HG03175 (cell line): ENCODE measurements around the gene SS18.

ENCODE experiments used
- ATAC-seq: cut with Tn5 transposase; IDR thresholded peaks from one replicate; pipeline ENCODE4 v1.9.1; 2021; ENCODE audit warnings: mild to moderate bottlenecking, moderate library complexity; ENCODE audit not compliant: unreplicated experiment

Gene SS18

GRCh38 chr18:26004832-26005231 lies 85.6 kb downstream of the SS18 start:
- no peak for ATAC-seq

GRCh38 chr18:26003817-26004216 lies 86.6 kb downstream of the SS18 start:
- ATAC-seq: no peak

- ATAC-seq: no peak
Observed at GRCh38 chr18:26003356-26003755, 87.1 kb downstream of the SS18 start.

- ATAC-seq: no peak
Observed at GRCh38 chr18:26002375-26002910, 88.0 kb downstream of the SS18 start.

- ATAC-seq: no peak
Observed at GRCh38 chr18:25998461-25998860, 92.0 kb downstream of the SS18 start.

GRCh38 chr18:25992566-25992965 lies 97.8 kb downstream of the SS18 start:
- no peak for ATAC-seq

- no peak for ATAC-seq
Observed at GRCh38 chr18:25990473-25990872, 99.9 kb downstream of the SS18 start.

GRCh38 chr18:25985707-25986394 lies 104.6 kb downstream of the SS18 start:
- ATAC-seq: no peak

GRCh38 chr18:25983730-25984129 lies 106.7 kb downstream of the SS18 start:
- no peak for ATAC-seq

GRCh38 chr18:25982961-25983360 lies 107.5 kb downstream of the SS18 start:
- ATAC-seq: no peak

- ATAC-seq: no peak
Observed at GRCh38 chr18:25982153-25982552, 108.3 kb downstream of the SS18 start.

GRCh38 chr18:25979369-25980040 lies 110.9 kb downstream of the SS18 start:
- ATAC-seq: no peak

- no peak for ATAC-seq
Observed at GRCh38 chr18:25976554-25976953, 113.9 kb downstream of the SS18 start.

- no peak for ATAC-seq
Observed at GRCh38 chr18:25974630-25975077, 115.8 kb downstream of the SS18 start.
